GM12878 (cell line): ENCODE results near the gene NR1H4. TPM values are rescaled to one million over a fixed set of nuclear protein-coding genes. Genes with fewer than 3 reads are reported as not detected.

Experiments
- ATAC-seq: fragments of 200-7000 bp; cut with Tn5 transposase; 3 replicates; pipeline ENCODE4 v1.9.1; 2020; ENCODE audit warnings: mild to moderate bottlenecking, moderate library complexity
- BruUV-seq: library from RNA; stranded (reverse); fragments of 400-500 nt; replicated peaks from 2 replicates; lab custom pipeline; 2021; lab: Mats Ljungman, UMichigan
- CTCF ChIA-PET: fragments of 300-600 bp; sonication (Branson Sonifier 250); formaldehyde crosslinking; extraction: SDS; loops from one replicate; lab custom pipeline; 2021; ENCODE audit warnings: inconsistent platforms; lab: Yijun Ruan, JAX
- POLR2A ChIA-PET: fragments of 350-600 bp; formaldehyde crosslinking; extraction: SDS; loops from one replicate; lab custom pipeline; 2021; ENCODE audit warnings: inconsistent platforms; lab: Charles Lee
- RAD21 ChIA-PET: fragments of 300-600 bp; sonication (Branson Sonifier 250); formaldehyde crosslinking; loops from one replicate; lab custom pipeline; 2023; ENCODE audit warnings: antibody characterized with exemption; ENCODE audit not compliant: unreplicated experiment; lab: Charles Lee
- SMC1A ChIA-PET: fragments of 300-600 bp; sonication (Branson Sonifier 250); formaldehyde crosslinking; loops from one replicate; lab custom pipeline; 2023; ENCODE audit not compliant: unreplicated experiment, uncharacterized antibody; lab: Charles Lee
- DNase-seq: peaks from one replicate; pipeline ENCODE4 v3.0.0-alpha.2; 2011; ENCODE audit warnings: low read depth, low spot score
- FAIRE-seq: peaks from 3 replicates; lab custom pipeline; 2011; peaks lifted over from hg19 to GRCh38; lab: Jason Lieb, UNC
- H2AFZ ChIP-seq: 2 replicates; pipeline ENCODE4 v1.6.0; 2011; ENCODE audit warnings: low read depth, low read length, control low read depth; ENCODE audit not compliant: control insufficient read depth
- H3K27ac ChIP-seq: 2 replicates; pipeline ENCODE4 v1.5.1; 2011; ENCODE audit warnings: control low read depth; ENCODE audit not compliant: control insufficient read depth, insufficient read depth
- H3K27me3 ChIP-seq, 2 experiments: replicated peaks in 1 of 2; 2 replicates each; pipeline versions ENCODE4 v1.6.0 to v1.6.1; 2011; ENCODE audit warnings: low read length in 1 of 2; ENCODE audit not compliant: control insufficient read depth in 2 of 2, insufficient read depth in 2 of 2
- H3K36me3 ChIP-seq, 2 experiments: 2 replicates each; pipeline ENCODE4 v1.5.1; 2011; ENCODE audit warnings: low read length in 1 of 2; ENCODE audit not compliant: control insufficient read depth in 2 of 2, insufficient read depth in 2 of 2
- H3K4me1 ChIP-seq: 2 replicates; pipeline ENCODE4 v1.6.1; 2011; ENCODE audit warnings: mild to moderate bottlenecking, low read length, moderate library complexity, mixed read lengths; ENCODE audit not compliant: control insufficient read depth, insufficient read depth
- H3K4me2 ChIP-seq: 2 replicates; pipeline ENCODE4 v1.6.0; 2011; ENCODE audit warnings: control low read depth; ENCODE audit not compliant: control insufficient read depth, insufficient read depth
- H3K4me3 ChIP-seq: fragments of 200-600 bp; sonication (generic); 2 replicates; pipeline ENCODE4 v1.5.1; 2016
- H3K79me2 ChIP-seq: 2 replicates; pipeline ENCODE4 v1.6.0; 2011; ENCODE audit warnings: low read length; ENCODE audit not compliant: control insufficient read depth, insufficient read depth
- H3K9ac ChIP-seq: 2 replicates; pipeline ENCODE4 v1.8.0; 2011; ENCODE audit warnings: low read length, control low read depth, mixed read lengths; ENCODE audit not compliant: control insufficient read depth, insufficient read depth
- H3K9me3 ChIP-seq: replicated peaks from 3 replicates; pipeline ENCODE4 v1.5.1; 2011; ENCODE audit warnings: mild to moderate bottlenecking, low read length; ENCODE audit not compliant: control insufficient read depth, insufficient read depth
- H4K20me1 ChIP-seq: 2 replicates; pipeline ENCODE4 v1.6.0; 2011; ENCODE audit not compliant: control insufficient read depth, insufficient read depth
- ATF7 ChIP-seq: fragments of 450-650 bp; IDR thresholded peaks from 2 replicates; pipeline ENCODE4 v1.6.1; 2016; ENCODE audit warnings: low read depth, mild to moderate bottlenecking
- IKZF2 ChIP-seq, 2 experiments: fragments of 450-650 bp; IDR thresholded peaks; 2 replicates each; pipeline ENCODE4 v1.6.1; 2017; ENCODE audit warnings: mild to moderate bottlenecking in 2 of 2, moderate library complexity in 2 of 2
- MEF2B ChIP-seq: fragments of 450-650 bp; IDR thresholded peaks from 2 replicates; pipeline ENCODE4 v1.6.1; 2018; ENCODE audit warnings: mild to moderate bottlenecking, moderate library complexity; ENCODE audit not compliant: partially characterized antibody, poor library complexity, severe bottlenecking
- NR2F1 ChIP-seq: fragments of 450-650 bp; conservative IDR thresholded peaks from 2 replicates; pipeline ENCODE4 v1.6.1; 2017; ENCODE audit warnings: mild to moderate bottlenecking
- RAD21 ChIP-seq: IDR thresholded peaks from 2 replicates; pipeline ENCODE4 v1.6.1; 2011; ENCODE audit warnings: mild to moderate bottlenecking, low read depth, low read length, moderate library complexity; ENCODE audit not compliant: insufficient read depth
- SIX5 ChIP-seq: IDR thresholded peaks from 2 replicates; pipeline ENCODE4 v1.6.1; 2011; ENCODE audit warnings: mild to moderate bottlenecking, low read depth, low read length, moderate library complexity; ENCODE audit not compliant: severe bottlenecking
- SMC3 ChIP-seq: IDR thresholded peaks from 2 replicates; pipeline ENCODE4 v1.6.1; 2011; ENCODE audit warnings: low read length, improper control_type of control experiment, borderline replicate concordance
- SP1 ChIP-seq: IDR thresholded peaks from one replicate; pipeline ENCODE4 v1.6.1; 2011; ENCODE audit warnings: low read depth, low read length
- WGBS: methylation state at CpG from one replicate; pipeline ENCODE4 v1.1.6; 2016; ENCODE audit warnings: low lambda C conversion rate; ENCODE audit not compliant: insufficient replicate concordance, insufficient coverage; ENCODE audit errors: missing lambda C conversion rate; 5-methylcytosine and 5-hydroxymethylcytosine counted together
- in situ Hi-C: fragments of 300-500 bp; cut with MboI; formaldehyde crosslinking; loops from 9 replicates; pipeline ENCODE4 v1.14.3; 2018; ENCODE audit warnings: mixed read lengths
- intact Hi-C: fragments of 100-400 bp; cut with micrococcal nuclease; formaldehyde crosslinking; loops from one replicate; pipeline ENCODE4 v1.14.2; 2022; ENCODE audit not compliant: unreplicated experiment
- polyA plus RNA-seq, 11 experiments: library from polyadenylated mRNA; depleted of rRNA in 4 of 11; unstranded in 6 of 11; stranded (reverse) in 5 of 11; fragments of >200 nt; fragmentation: Nextera tagmentation in 4 of 11; fragmentation: Illumina TruSeq in 1 of 11; extraction: Ambion mirVana in 4 of 11; extraction: Trizol in 1 of 11; gene quantifications; 1 replicate in 1 of 11; 2 replicates in 10 of 11; pipeline versions ENCODE4 v1.2.1 to v1.2.3, GENCODE V29; 2011 to 2016; ENCODE audit warnings: inconsistent platforms in 2 of 11, missing spikeins in 2 of 11, low read depth in 1 of 11
- total RNA-seq, 4 experiments: library from RNA; depleted of rRNA in 3 of 4; stranded (reverse); fragments of >200 nt in 3 of 4; fragmentation: Illumina TruSeq in 1 of 4; extraction: Trizol in 1 of 4; gene quantifications; 2 replicates each; pipeline versions ENCODE4 v1.2.1 to v1.2.3, GENCODE V29; 2013 to 2021
- TF ChIP-seq, protein P1 (sequence below), 3 experiments: IDR thresholded peaks in 2 of 3; conservative IDR thresholded peaks in 1 of 3; 2 replicates each; pipeline ENCODE4 v1.5.1; 2011; ENCODE audit warnings: low read depth in 3 of 3, low read length in 3 of 3, mild to moderate bottlenecking in 3 of 3, control low read depth in 2 of 3, moderate library complexity in 2 of 3, inconsistent platforms in 1 of 3, mixed read lengths in 1 of 3; ENCODE audit not compliant: control insufficient read depth in 2 of 3, insufficient read depth in 1 of 3; ENCODE audit errors: extremely low read depth in 1 of 3

Gene NR1H4
- total and polyA plus RNA-seq, 10 of the 15 experiments (the other 5 are each of a cell fraction or from before 2014, with no cell fraction given), result 0.04 TPM; not detected in 9

DNA sequence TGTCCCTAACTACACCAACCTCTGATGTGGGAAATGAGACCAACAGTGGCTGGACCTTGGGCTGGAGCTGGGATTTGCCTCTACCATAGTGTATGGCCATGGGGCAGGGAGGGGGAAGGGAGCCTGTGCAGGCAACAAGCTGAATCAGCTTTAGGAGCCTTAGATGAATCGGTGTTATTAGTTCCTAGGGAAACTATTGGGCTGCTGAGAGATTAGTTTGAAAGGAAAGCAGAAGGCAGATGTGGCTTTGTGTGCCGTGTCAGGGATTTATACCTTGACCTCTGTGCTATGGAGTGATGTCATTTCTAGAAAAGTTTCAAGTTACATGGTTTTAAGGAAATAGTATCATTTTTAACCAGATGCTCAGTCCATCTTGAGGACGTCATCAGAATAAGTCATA is 80.3 kb downstream of the NR1H4 start:
- H3K79me2 ChIP-seq, result no peaks in the 10 kb centered on the region
- no peak overlapping the region for H3K27ac ChIP-seq
- ATAC-seq (peak; percentile 69), DNase-seq (no peak), FAIRE-seq (no peak)
- peak; percentile 38; the same call in 1 of the 2 replicates for TF ChIP-seq ATF7
- no peak for TF ChIP-seq SIX5
- TF ChIP-seq NR2F1, result peak; percentile 41; the same call in 1 of the 2 replicates
- ChIA-PET POLR2A (interaction anchor here (0.7 kb wide), 1 partner anchor 64 kb away, joined by 3 read pairs; no protein-coding TSS in a partner anchor), SMC1A (interaction anchor here (1.6 kb wide), 1 partner anchor 12 kb away, joined by 7 read pairs; no protein-coding TSS in a partner anchor), RAD21 (interaction anchor here (1.0 to 3.4 kb wide), 5 partner anchors 13 to 319 kb away, joined by 3 to 15 read pairs (median 6); no protein-coding TSS in a partner anchor), CTCF (interaction anchor here (0.6 to 3.8 kb wide), 13 partner anchors 9 to 401 kb away, joined by 3 to 33 read pairs (median 3); no protein-coding TSS in a partner anchor)
- H3K9me3 ChIP-seq, result no peaks in the 10 kb centered on the region
- 29% methylated on average over 3 of the region's 3 CpGs for WGBS
- no TSS peak for BruUV-seq
- in situ Hi-C loops, result no loop called here
- no peaks in the 10 kb centered on the region for H3K4me1 ChIP-seq
- no peak overlapping the region for H3K4me3 ChIP-seq
- intact Hi-C loops, result loop anchor here (2.0 to 10.0 kb wide), 4 partner anchors 207 to 739 kb away; no protein-coding TSS in a partner anchor
- H3K27me3 ChIP-seq, result no peaks in the 10 kb centered on the region; a peak in 1 of 4 replicates
- H3K36me3 ChIP-seq, result no peaks in the 10 kb centered on the region
- no peaks in the 10 kb centered on the region for H4K20me1 ChIP-seq
- no peak overlapping the region for H3K9ac ChIP-seq
- H2AFZ ChIP-seq, result no peak overlapping the region
- H3K4me2 ChIP-seq, result no peak overlapping the region

GRCh38 chr12:100554608-100555077 is 81.0 kb downstream of the NR1H4 start:
- H2AFZ ChIP-seq, result no peak overlapping the region
- H3K79me2 ChIP-seq, result no peaks in the 10 kb centered on the region
- TF ChIP-seq MEF2B (no peak), RAD21 (peak; percentile 63), SMC3 (peak; percentile 63), SP1 (no peak), IKZF2 (IDR thresholded peaks at IDR 0.05) (peak; percentile 34 to 47; a peak in 2 of 4 replicates)
- TF ChIP-seq, protein P1, sequence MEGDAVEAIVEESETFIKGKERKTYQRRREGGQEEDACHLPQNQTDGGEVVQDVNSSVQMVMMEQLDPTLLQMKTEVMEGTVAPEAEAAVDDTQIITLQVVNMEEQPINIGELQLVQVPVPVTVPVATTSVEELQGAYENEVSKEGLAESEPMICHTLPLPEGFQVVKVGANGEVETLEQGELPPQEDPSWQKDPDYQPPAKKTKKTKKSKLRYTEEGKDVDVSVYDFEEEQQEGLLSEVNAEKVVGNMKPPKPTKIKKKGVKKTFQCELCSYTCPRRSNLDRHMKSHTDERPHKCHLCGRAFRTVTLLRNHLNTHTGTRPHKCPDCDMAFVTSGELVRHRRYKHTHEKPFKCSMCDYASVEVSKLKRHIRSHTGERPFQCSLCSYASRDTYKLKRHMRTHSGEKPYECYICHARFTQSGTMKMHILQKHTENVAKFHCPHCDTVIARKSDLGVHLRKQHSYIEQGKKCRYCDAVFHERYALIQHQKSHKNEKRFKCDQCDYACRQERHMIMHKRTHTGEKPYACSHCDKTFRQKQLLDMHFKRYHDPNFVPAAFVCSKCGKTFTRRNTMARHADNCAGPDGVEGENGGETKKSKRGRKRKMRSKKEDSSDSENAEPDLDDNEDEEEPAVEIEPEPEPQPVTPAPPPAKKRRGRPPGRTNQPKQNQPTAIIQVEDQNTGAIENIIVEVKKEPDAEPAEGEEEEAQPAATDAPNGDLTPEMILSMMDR (IDR thresholded peaks at IDR 0.05 in 2 of 3, conservative IDR thresholded peaks at IDR 0.05 in 1 of 3; ENCODE audit: control insufficient read depth in 2 of 3, extremely low read depth in 1 of 3, insufficient read depth in 1 of 3, low read depth in 3 of 3, low read length in 3 of 3), result peak; percentile 44 to 59 (median 50); a peak in 5 of 6 replicates
- no peaks in the 10 kb centered on the region for H3K4me1 ChIP-seq
- SMC1A ChIA-PET, result interaction anchor here (0.9 to 1.5 kb wide), 7 partner anchors 8 to 320 kb away, joined by 3 to 7 read pairs (median 4); no protein-coding TSS in a partner anchor
- no TSS peak for BruUV-seq
- FAIRE-seq (peak; percentile 65), DNase-seq (no peak), ATAC-seq (peak; percentile 34; the same call in 2 of the 3 replicates)
- 0% methylated on average over 1 of the region's 1 CpG for WGBS
- H3K9ac ChIP-seq, result no peak overlapping the region
- H3K9me3 ChIP-seq, result no peaks in the 10 kb centered on the region
- no peak overlapping the region for H3K4me3 ChIP-seq
- H3K4me2 ChIP-seq, result no peak overlapping the region
- CTCF ChIA-PET, result interaction anchor here (0.5 to 3.8 kb wide), 20 partner anchors 10 to 397 kb away, joined by 3 to 33 read pairs (median 4); no protein-coding TSS in a partner anchor
- in situ Hi-C loops, result no loop called here
- POLR2A ChIA-PET, result no interaction called here
- no peak overlapping the region for H3K27ac ChIP-seq
- H3K36me3 ChIP-seq, result no peaks in the 10 kb centered on the region
- RAD21 ChIA-PET, result interaction anchor here (0.8 to 3.4 kb wide), 6 partner anchors 12 to 320 kb away, joined by 3 to 15 read pairs (median 7); no protein-coding TSS in a partner anchor
- H3K27me3 ChIP-seq, result no peaks in the 10 kb centered on the region
- no peaks in the 10 kb centered on the region for H4K20me1 ChIP-seq
- intact Hi-C loops, result loop anchor here (2.0 to 10.0 kb wide), 4 partner anchors 207 to 740 kb away; no protein-coding TSS in a partner anchor
